ENCODE measurements around the gene PPP1R16B.

Gene PPP1R16B

GRCh38 chr20:38893565-38894090 is 88.1 kb downstream of the PPP1R16B start:
- Histone ChIP-seq H3F3A (ENCODE audit: insufficient read depth) (peaks cover 36% of the 10 kb centered on the region), H3K27ac (ENCODE audit: low read depth, low read length) (peak overlapping the region; percentile 98), H3K9me3 (ENCODE audit: insufficient read depth, low read length) (no peaks in the 10 kb centered on the region), H4K20me1 (ENCODE audit: low read depth, low read length) (no peaks in the 10 kb centered on the region), H3K79me2 (ENCODE audit: insufficient read depth, low read length) (peaks cover 34% of the 10 kb centered on the region; the same call in 1 of the 2 replicates), H3K4me3 (ENCODE audit: insufficient read depth, low read length, poor library complexity, severe bottlenecking) (no peak overlapping the region), H3K4me2 (ENCODE audit: low read depth, low read length, poor library complexity, severe bottlenecking) (peak overlapping the region; percentile 69), H3K9me2 (replicated peaks; ENCODE audit: insufficient read depth, low read length) (no peaks in the 10 kb centered on the region), H3K36me3 (ENCODE audit: low read length) (peaks cover 18% of the 10 kb centered on the region), H3K27me3 (ENCODE audit: low read length) (no peaks in the 10 kb centered on the region), H2AFZ (ENCODE audit: low read depth, low read length, severe bottlenecking) (no peak overlapping the region), H3K9ac (ENCODE audit: low read length) (peak overlapping the region; percentile 55)
- TF ChIP-seq CTCF (IDR thresholded peaks at IDR 0.05; ENCODE audit: insufficient read depth, low read length, poor library complexity, severe bottlenecking) (peak; percentile 89), EZH2phosphoT487 (conservative IDR thresholded peaks at IDR 0.05; ENCODE audit: low read length) (no peak)

GRCh38 chr20:38894091-38894847 is 88.8 kb downstream of the PPP1R16B start:
- H3K4me2 ChIP-seq (ENCODE audit: low read depth, low read length, poor library complexity, severe bottlenecking): no peak overlapping the region
- no peaks in the 10 kb centered on the region for H3K27me3 ChIP-seq (ENCODE audit: low read length)
- H3K9me3 ChIP-seq (ENCODE audit: insufficient read depth, low read length): no peaks in the 10 kb centered on the region
- TF ChIP-seq CTCF (IDR thresholded peaks at IDR 0.05; ENCODE audit: insufficient read depth, low read length, poor library complexity, severe bottlenecking) (no peak), EZH2phosphoT487 (conservative IDR thresholded peaks at IDR 0.05; ENCODE audit: low read length) (no peak)
- peaks cover 36% of the 10 kb centered on the region for H3F3A ChIP-seq (ENCODE audit: insufficient read depth)
- H2AFZ ChIP-seq (ENCODE audit: low read depth, low read length, severe bottlenecking): no peak overlapping the region
- peaks cover 18% of the 10 kb centered on the region for H3K36me3 ChIP-seq (ENCODE audit: low read length)
- peaks cover 34% of the 10 kb centered on the region; the same call in 1 of the 2 replicates for H3K79me2 ChIP-seq (ENCODE audit: insufficient read depth, low read length)
- no peak overlapping the region for H3K4me3 ChIP-seq (ENCODE audit: insufficient read depth, low read length, poor library complexity, severe bottlenecking)
- H3K9ac ChIP-seq (ENCODE audit: low read length): peak overlapping the region; percentile 55
- no peaks in the 10 kb centered on the region for H4K20me1 ChIP-seq (ENCODE audit: low read depth, low read length)
- peak overlapping the region; percentile 98 for H3K27ac ChIP-seq (ENCODE audit: low read depth, low read length)
- no peaks in the 10 kb centered on the region for H3K9me2 ChIP-seq (replicated peaks; ENCODE audit: insufficient read depth, low read length)

GRCh38 chr20:38895098-38895949 is 89.8 kb downstream of the PPP1R16B start:
- Histone ChIP-seq H2AFZ (ENCODE audit: low read depth, low read length, severe bottlenecking) (no peak overlapping the region), H3K9me3 (ENCODE audit: insufficient read depth, low read length) (no peaks in the 10 kb centered on the region), H3K36me3 (ENCODE audit: low read length) (peaks cover 18% of the 10 kb centered on the region), H3K27ac (ENCODE audit: low read depth, low read length) (0 out of 2 replicates have a peak overlapping the region, but pooled peaks have one; percentile 5), H3K9ac (ENCODE audit: low read length) (no peak overlapping the region), H3K4me2 (ENCODE audit: low read depth, low read length, poor library complexity, severe bottlenecking) (no peak overlapping the region), H3K9me2 (replicated peaks; ENCODE audit: insufficient read depth, low read length) (no peaks in the 10 kb centered on the region), H3K79me2 (ENCODE audit: insufficient read depth, low read length) (peaks cover 28% of the 10 kb centered on the region; the same call in 1 of the 2 replicates), H3K4me3 (ENCODE audit: insufficient read depth, low read length, poor library complexity, severe bottlenecking) (no peak overlapping the region), H4K20me1 (ENCODE audit: low read depth, low read length) (no peaks in the 10 kb centered on the region), H3K27me3 (ENCODE audit: low read length) (no peaks in the 10 kb centered on the region), H3F3A (ENCODE audit: insufficient read depth) (peaks cover 32% of the 10 kb centered on the region)
- TF ChIP-seq CTCF (IDR thresholded peaks at IDR 0.05; ENCODE audit: insufficient read depth, low read length, poor library complexity, severe bottlenecking) (no peak), EZH2phosphoT487 (conservative IDR thresholded peaks at IDR 0.05; ENCODE audit: low read length) (no peak)

Measured in SU-DHL-6 (cell line).